Mesenchymal stem cell (in vitro differentiated cells and primary cell): ENCODE measurements around the gene HOXD3.

ENCODE experiments used
- DNase-seq: peaks from one replicate; pipeline ENCODE4 v3.0.0-alpha.2; 2013
- H2AFZ ChIP-seq: one replicate; pipeline ENCODE4 v1.6.1; 2013; ENCODE audit warnings: low read depth, mild to moderate bottlenecking, control low read depth, inconsistent platforms, low read length, moderate library complexity
- H2AK5ac ChIP-seq: 2 replicates; pipeline ENCODE4 v1.6.1; 2013; ENCODE audit warnings: low read length, moderate library complexity, mild to moderate bottlenecking, inconsistent platforms; ENCODE audit not compliant: severe bottlenecking
- H2BK120ac ChIP-seq: one replicate; pipeline ENCODE4 v1.6.1; 2013; ENCODE audit warnings: low read depth, mild to moderate bottlenecking, inconsistent platforms, low read length, moderate library complexity
- H2BK12ac ChIP-seq, 2 experiments: one replicate each; pipeline ENCODE4 v1.6.1; 2013; ENCODE audit warnings: inconsistent platforms in 2 of 2, low read length in 2 of 2, mild to moderate bottlenecking in 2 of 2, moderate library complexity in 2 of 2, control low read depth in 1 of 2
- H2BK15ac ChIP-seq: one replicate; pipeline ENCODE4 v1.6.1; 2013; ENCODE audit warnings: mild to moderate bottlenecking, low read depth, inconsistent platforms; ENCODE audit not compliant: poor library complexity, severe bottlenecking
- H2BK5ac ChIP-seq: 2 replicates; pipeline ENCODE4 v1.6.1; 2013; ENCODE audit warnings: low read depth, mild to moderate bottlenecking, low read length, control low read depth, inconsistent platforms; ENCODE audit not compliant: poor library complexity, severe bottlenecking
- H3K14ac ChIP-seq, 2 experiments: one replicate each; pipeline ENCODE4 v1.6.1; 2013; ENCODE audit warnings: inconsistent platforms in 2 of 2, low read length in 2 of 2, control low read depth in 1 of 2, mild to moderate bottlenecking in 1 of 2, moderate library complexity in 1 of 2
- H3K18ac ChIP-seq, 2 experiments: one replicate each; pipeline ENCODE4 v1.6.1; 2013; ENCODE audit warnings: inconsistent platforms in 2 of 2, low read length in 2 of 2, control low read depth in 1 of 2, low read depth in 1 of 2, mild to moderate bottlenecking in 1 of 2
- H3K23ac ChIP-seq, 2 experiments: one replicate each; pipeline ENCODE4 v1.6.1; 2013; ENCODE audit warnings: inconsistent platforms in 2 of 2, low read length in 2 of 2, mild to moderate bottlenecking in 2 of 2, moderate library complexity in 2 of 2, control low read depth in 1 of 2
- H3K27ac ChIP-seq: 2 replicates; pipeline ENCODE4 v1.5.1; 2013; ENCODE audit warnings: mild to moderate bottlenecking, moderate library complexity, low read length, control low read depth, inconsistent platforms; ENCODE audit not compliant: poor library complexity, severe bottlenecking
- H3K27me3 ChIP-seq, 2 experiments: 2 replicates each; pipeline versions ENCODE4 v1.6.1 to v1.7.0; 2013; ENCODE audit warnings: low read length in 2 of 2, mild to moderate bottlenecking in 2 of 2, moderate library complexity in 2 of 2, control low read depth in 1 of 2, inconsistent platforms in 1 of 2; ENCODE audit not compliant: control insufficient read depth in 1 of 2, insufficient read depth in 1 of 2
- H3K36me3 ChIP-seq, 2 experiments: 2 replicates each; pipeline versions ENCODE4 v1.6.1 to v1.7.0; 2013; ENCODE audit warnings: low read length in 2 of 2, control low read depth in 1 of 2, inconsistent platforms in 1 of 2, low read depth in 1 of 2, mild to moderate bottlenecking in 1 of 2; ENCODE audit not compliant: insufficient read depth in 2 of 2, control insufficient read depth in 1 of 2
- H3K4ac ChIP-seq, 2 experiments: one replicate each; pipeline ENCODE4 v1.6.1; 2013; ENCODE audit warnings: inconsistent platforms in 2 of 2, low read length in 2 of 2, mild to moderate bottlenecking in 2 of 2, moderate library complexity in 2 of 2, control low read depth in 1 of 2, low read depth in 1 of 2
- H3K4me1 ChIP-seq: 2 replicates; pipeline ENCODE4 v1.6.1; 2013; ENCODE audit warnings: low read depth, low read length, control low read depth; ENCODE audit not compliant: control insufficient read depth, insufficient read depth
- H3K4me2 ChIP-seq: 2 replicates; pipeline ENCODE4 v1.6.1; 2013; ENCODE audit warnings: low read length, mild to moderate bottlenecking, inconsistent platforms; ENCODE audit not compliant: poor library complexity, severe bottlenecking
- H3K4me3 ChIP-seq, 2 experiments: 2 replicates each; pipeline versions ENCODE4 v1.5.1 to v1.7.0; 2013; ENCODE audit warnings: low read length in 2 of 2, mild to moderate bottlenecking in 2 of 2, control low read depth in 1 of 2, low read depth in 1 of 2; ENCODE audit not compliant: insufficient read depth in 1 of 2
- H3K79me1 ChIP-seq: replicated peaks from 2 replicates; pipeline ENCODE4 v1.6.1; 2013; ENCODE audit warnings: mild to moderate bottlenecking, control low read depth, low read length, inconsistent platforms; ENCODE audit not compliant: poor library complexity, severe bottlenecking
- H3K9ac ChIP-seq: 2 replicates; pipeline ENCODE4 v1.7.0; 2013; ENCODE audit warnings: mild to moderate bottlenecking, low read length, moderate library complexity
- H3K9me3 ChIP-seq: 2 replicates; pipeline ENCODE4 v1.7.0; 2013; ENCODE audit warnings: mild to moderate bottlenecking, low read length; ENCODE audit not compliant: control insufficient read depth
- H4K8ac ChIP-seq: one replicate; pipeline ENCODE4 v1.6.1; 2013; ENCODE audit warnings: inconsistent platforms, mild to moderate bottlenecking, low read length, moderate library complexity
- H4K91ac ChIP-seq: one replicate; pipeline ENCODE4 v1.6.1; 2013; ENCODE audit warnings: mild to moderate bottlenecking, low read length, inconsistent platforms
- WGBS: methylation state at CpG from one replicate; pipeline ENCODE4 v1.1.7; 2013; ENCODE audit warnings: mixed read lengths; 5-methylcytosine and 5-hydroxymethylcytosine counted together

Gene HOXD3

GRCh38 chr2:176174824-176175708 is 18.0 kb downstream of the HOXD3 start:
- Histone ChIP-seq H3K18ac (no peak overlapping the region), H4K8ac (no peak overlapping the region), H2AFZ (no peak overlapping the region), H3K79me1 (no peaks in the 10 kb centered on the region), H3K4me1 (peaks cover 29% of the 10 kb centered on the region), H2BK12ac (no peak overlapping the region), H3K4me2 (peak overlapping the region; percentile 55), H3K4ac (no peak overlapping the region), H3K14ac (peak overlapping the region in 1 of 2 experiments; percentile 41), H2AK5ac (no peak overlapping the region), H2BK15ac (no peak overlapping the region), H3K27ac (no peak overlapping the region), H3K23ac (no peak overlapping the region), H3K36me3 (peaks cover 0 to 2% of the 10 kb centered on the region in 2 experiments), H3K27me3 (peaks cover 19 to 95% of the 10 kb centered on the region in 2 experiments), H3K9me3 (no peaks in the 10 kb centered on the region), H2BK120ac (no peak overlapping the region), H2BK5ac (no peak overlapping the region), H4K91ac (no peak overlapping the region), H3K9ac (peak overlapping the region; percentile 63), H3K4me3 (peak overlapping the region in 1 of 2 experiments; percentile 55)
- WGBS = 4% methylated on average over 46 of the region's 47 CpGs
- DNase-seq = no peak

GRCh38 chr2:176175709-176176607 is 18.9 kb downstream of the HOXD3 start:
- Histone ChIP-seq H3K4ac (no peak overlapping the region), H3K4me3 (no peak overlapping the region), H3K9ac (no peak overlapping the region), H2AFZ (no peak overlapping the region), H4K91ac (no peak overlapping the region), H2BK120ac (no peak overlapping the region), H3K27me3 (peaks cover 25 to 93% of the 10 kb centered on the region in 2 experiments), H2BK12ac (no peak overlapping the region), H3K36me3 (peaks cover 0 to 2% of the 10 kb centered on the region in 2 experiments), H2BK15ac (no peak overlapping the region), H2BK5ac (no peak overlapping the region), H3K23ac (no peak overlapping the region), H3K79me1 (no peaks in the 10 kb centered on the region), H3K27ac (no peak overlapping the region), H3K9me3 (no peaks in the 10 kb centered on the region), H3K18ac (no peak overlapping the region), H3K4me2 (no peak overlapping the region), H3K4me1 (peaks cover 29% of the 10 kb centered on the region), H3K14ac (no peak overlapping the region), H2AK5ac (no peak overlapping the region), H4K8ac (no peak overlapping the region)
- 48% methylated on average over 4 of the region's 7 CpGs for WGBS
- no peak for DNase-seq

GRCh38 chr2:176177580-176178037 is 20.5 kb downstream of the HOXD3 start:
- no peak overlapping the region for H3K18ac ChIP-seq
- peak overlapping the region; percentile 80 for H3K4me2 ChIP-seq
- H3K9ac ChIP-seq = peak overlapping the region; percentile 78
- H3K4me1 ChIP-seq = peaks cover 22% of the 10 kb centered on the region
- no peak overlapping the region for H3K14ac ChIP-seq
- H2BK12ac ChIP-seq = no peak overlapping the region
- no peak for DNase-seq
- no peak overlapping the region for H2BK120ac ChIP-seq
- H2BK5ac ChIP-seq = no peak overlapping the region
- H3K79me1 ChIP-seq = no peaks in the 10 kb centered on the region
- no peak overlapping the region for H2AK5ac ChIP-seq
- peak overlapping the region; percentile 18 to 83 for H3K4me3 ChIP-seq
- no peak overlapping the region for H3K4ac ChIP-seq
- H3K27ac ChIP-seq = no peak overlapping the region
- no peak overlapping the region for H4K91ac ChIP-seq
- H3K27me3 ChIP-seq = peaks cover 25 to 83% of the 10 kb centered on the region in 2 experiments
- no peak overlapping the region for H3K23ac ChIP-seq
- H2BK15ac ChIP-seq = no peak overlapping the region
- WGBS = 3% methylated on average over 10 of the region's 12 CpGs
- no peak overlapping the region for H2AFZ ChIP-seq
- peaks cover 0 to 2% of the 10 kb centered on the region in 2 experiments for H3K36me3 ChIP-seq
- H4K8ac ChIP-seq = no peak overlapping the region
- no peaks in the 10 kb centered on the region for H3K9me3 ChIP-seq
